Measurements from ENCODE around the gene TEDC2.

TEDC2 gene

GRCh38 chr16:2425825-2426430 is 34.0 kb upstream of the TEDC2 start:
- Histone ChIP-seq H3K4me2 (ENCODE audit: low read depth, low read length) (no peak overlapping the region), H4K20me1 (ENCODE audit: insufficient read depth, low read length) (no peaks in the 10 kb centered on the region), H3K4me3 (ENCODE audit: low read length) (no peak overlapping the region), H3K9me3 (replicated peaks; ENCODE audit: insufficient read depth, low read length) (no peaks in the 10 kb centered on the region), H3K9me2 (replicated peaks; ENCODE audit: insufficient read depth, low read length) (no peaks in the 10 kb centered on the region), H3K79me2 (ENCODE audit: low read length) (peaks cover 16% of the 10 kb centered on the region), H3K27ac (ENCODE audit: low read length) (no peak overlapping the region), H3K36me3 (replicated peaks; ENCODE audit: insufficient read depth, low read length) (no peaks in the 10 kb centered on the region), H3K27me3 (replicated peaks; ENCODE audit: insufficient read depth, low read length) (no peaks in the 10 kb centered on the region), H3K4me1 (ENCODE audit: low read length) (peaks cover 10% of the 10 kb centered on the region), H3F3A (ENCODE audit: insufficient read depth, low read length) (no peaks in the 10 kb centered on the region), H2AFZ (ENCODE audit: low read length) (no peak overlapping the region), H3K9ac (ENCODE audit: low read length) (no peak overlapping the region)
- no peak for DNase-seq
- TF ChIP-seq, protein P1, sequence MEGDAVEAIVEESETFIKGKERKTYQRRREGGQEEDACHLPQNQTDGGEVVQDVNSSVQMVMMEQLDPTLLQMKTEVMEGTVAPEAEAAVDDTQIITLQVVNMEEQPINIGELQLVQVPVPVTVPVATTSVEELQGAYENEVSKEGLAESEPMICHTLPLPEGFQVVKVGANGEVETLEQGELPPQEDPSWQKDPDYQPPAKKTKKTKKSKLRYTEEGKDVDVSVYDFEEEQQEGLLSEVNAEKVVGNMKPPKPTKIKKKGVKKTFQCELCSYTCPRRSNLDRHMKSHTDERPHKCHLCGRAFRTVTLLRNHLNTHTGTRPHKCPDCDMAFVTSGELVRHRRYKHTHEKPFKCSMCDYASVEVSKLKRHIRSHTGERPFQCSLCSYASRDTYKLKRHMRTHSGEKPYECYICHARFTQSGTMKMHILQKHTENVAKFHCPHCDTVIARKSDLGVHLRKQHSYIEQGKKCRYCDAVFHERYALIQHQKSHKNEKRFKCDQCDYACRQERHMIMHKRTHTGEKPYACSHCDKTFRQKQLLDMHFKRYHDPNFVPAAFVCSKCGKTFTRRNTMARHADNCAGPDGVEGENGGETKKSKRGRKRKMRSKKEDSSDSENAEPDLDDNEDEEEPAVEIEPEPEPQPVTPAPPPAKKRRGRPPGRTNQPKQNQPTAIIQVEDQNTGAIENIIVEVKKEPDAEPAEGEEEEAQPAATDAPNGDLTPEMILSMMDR (IDR thresholded peaks at IDR 0.05; ENCODE audit: low read length): no peak
- TF ChIP-seq EZH2phosphoT487 (IDR thresholded peaks at IDR 0.05; ENCODE audit: low read length) (no peak), EZH2 (optimal IDR thresholded peaks at IDR 0.05; ENCODE audit: low read depth, low read length) (no peak)

GRCh38 chr16:2426941-2427361 is 33.0 kb upstream of the TEDC2 start:
- H2AFZ ChIP-seq (ENCODE audit: low read length): no peak overlapping the region
- no peaks in the 10 kb centered on the region for H4K20me1 ChIP-seq (ENCODE audit: insufficient read depth, low read length)
- H3K27me3 ChIP-seq (replicated peaks; ENCODE audit: insufficient read depth, low read length): no peaks in the 10 kb centered on the region
- H3K4me2 ChIP-seq (ENCODE audit: low read depth, low read length): no peak overlapping the region
- no peaks in the 10 kb centered on the region for H3K9me2 ChIP-seq (replicated peaks; ENCODE audit: insufficient read depth, low read length)
- H3K4me3 ChIP-seq (ENCODE audit: low read length): no peak overlapping the region
- peaks cover 25% of the 10 kb centered on the region for H3K79me2 ChIP-seq (ENCODE audit: low read length)
- no peaks in the 10 kb centered on the region for H3F3A ChIP-seq (ENCODE audit: insufficient read depth, low read length)
- no peak overlapping the region for H3K9ac ChIP-seq (ENCODE audit: low read length)
- no peak overlapping the region for H3K27ac ChIP-seq (ENCODE audit: low read length)
- no peaks in the 10 kb centered on the region for H3K9me3 ChIP-seq (replicated peaks; ENCODE audit: insufficient read depth, low read length)
- DNase-seq: no peak
- no peaks in the 10 kb centered on the region for H3K36me3 ChIP-seq (replicated peaks; ENCODE audit: insufficient read depth, low read length)
- TF ChIP-seq, protein P1 (IDR thresholded peaks at IDR 0.05; ENCODE audit: low read length): no peak
- TF ChIP-seq EZH2phosphoT487 (IDR thresholded peaks at IDR 0.05; ENCODE audit: low read length): no peak
- TF ChIP-seq EZH2 (optimal IDR thresholded peaks at IDR 0.05; ENCODE audit: low read depth, low read length): no peak
- H3K4me1 ChIP-seq (ENCODE audit: low read length): peaks cover 10% of the 10 kb centered on the region

- H3K4me3 ChIP-seq (ENCODE audit: low read length): no peak overlapping the region
- peaks cover 10% of the 10 kb centered on the region for H3K4me1 ChIP-seq (ENCODE audit: low read length)
- TF ChIP-seq, protein P1 (IDR thresholded peaks at IDR 0.05; ENCODE audit: low read length): no peak
- no peak for TF ChIP-seq EZH2phosphoT487 (IDR thresholded peaks at IDR 0.05; ENCODE audit: low read length)
- TF ChIP-seq EZH2 (optimal IDR thresholded peaks at IDR 0.05; ENCODE audit: low read depth, low read length): no peak
- H3K9ac ChIP-seq (ENCODE audit: low read length): no peak overlapping the region
- H3K9me3 ChIP-seq (replicated peaks; ENCODE audit: insufficient read depth, low read length): no peaks in the 10 kb centered on the region
- H3K36me3 ChIP-seq (replicated peaks; ENCODE audit: insufficient read depth, low read length): 0 out of 2 replicates have a peak, but pooled peaks cover 3% of the 10 kb centered on the region
- peaks cover 31% of the 10 kb centered on the region for H3K79me2 ChIP-seq (ENCODE audit: low read length)
- no peak overlapping the region for H3K4me2 ChIP-seq (ENCODE audit: low read depth, low read length)
- no peaks in the 10 kb centered on the region for H3K27me3 ChIP-seq (replicated peaks; ENCODE audit: insufficient read depth, low read length)
- no peak overlapping the region for H2AFZ ChIP-seq (ENCODE audit: low read length)
- H3F3A ChIP-seq (ENCODE audit: insufficient read depth, low read length): no peaks in the 10 kb centered on the region
- H3K9me2 ChIP-seq (replicated peaks; ENCODE audit: insufficient read depth, low read length): no peaks in the 10 kb centered on the region
- no peak overlapping the region for H3K27ac ChIP-seq (ENCODE audit: low read length)
- H4K20me1 ChIP-seq (ENCODE audit: insufficient read depth, low read length): no peaks in the 10 kb centered on the region
- DNase-seq: no peak
Measured at GRCh38 chr16:2427526-2427925, 32.4 kb upstream of the TEDC2 start.
